ENCODE results near the gene DYSF.

DYSF gene

DNA sequence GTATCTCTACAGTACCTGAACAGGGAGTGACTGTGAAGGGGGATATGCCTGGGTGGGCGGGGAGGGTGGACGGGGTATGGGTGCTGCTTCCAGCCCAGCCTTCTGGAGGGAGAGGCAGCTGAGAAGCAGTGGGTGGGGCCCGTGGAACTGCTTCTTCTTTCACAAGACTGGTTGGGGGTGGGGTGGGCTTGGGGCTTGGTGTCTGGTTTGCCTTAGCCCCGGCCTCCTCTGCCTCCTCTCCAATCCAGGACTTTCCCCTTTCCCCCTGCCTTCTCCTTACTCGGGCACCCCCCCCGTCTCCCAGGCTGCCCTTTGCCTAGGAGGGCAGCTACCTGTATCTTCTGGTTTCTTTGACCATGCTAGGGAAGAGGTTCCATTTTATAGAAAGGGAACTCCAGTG lies 233.4 kb downstream of the DYSF start:
- Histone ChIP-seq H3K9me2 (replicated peaks; ENCODE audit: control insufficient read depth, low read length) (no peaks in the 10 kb centered on the region), H3F3A (ENCODE audit: control insufficient read depth, insufficient read depth) (no peaks in the 10 kb centered on the region), H3K4me2 (ENCODE audit: low read length) (no peak overlapping the region), H3K4me3 (ENCODE audit: low read length) (no peak overlapping the region), H3K27ac (ENCODE audit: low read depth, low read length) (no peak overlapping the region), H4K20me1 (ENCODE audit: control insufficient read depth, insufficient read depth, low read depth, low read length) (no peaks in the 10 kb centered on the region), H3K36me3 (ENCODE audit: control insufficient read depth, low read length) (no peaks in the 10 kb centered on the region), H3K27me3 (ENCODE audit: control insufficient read depth, low read length) (no peaks in the 10 kb centered on the region), H3K4me1 (ENCODE audit: control insufficient read depth, low read length) (no peaks in the 10 kb centered on the region), H3K79me2 (ENCODE audit: control insufficient read depth, low read length) (no peaks in the 10 kb centered on the region), H3K9me3 (ENCODE audit: control insufficient read depth, insufficient read depth, low read length) (no peaks in the 10 kb centered on the region)
- TF ChIP-seq, protein P1, sequence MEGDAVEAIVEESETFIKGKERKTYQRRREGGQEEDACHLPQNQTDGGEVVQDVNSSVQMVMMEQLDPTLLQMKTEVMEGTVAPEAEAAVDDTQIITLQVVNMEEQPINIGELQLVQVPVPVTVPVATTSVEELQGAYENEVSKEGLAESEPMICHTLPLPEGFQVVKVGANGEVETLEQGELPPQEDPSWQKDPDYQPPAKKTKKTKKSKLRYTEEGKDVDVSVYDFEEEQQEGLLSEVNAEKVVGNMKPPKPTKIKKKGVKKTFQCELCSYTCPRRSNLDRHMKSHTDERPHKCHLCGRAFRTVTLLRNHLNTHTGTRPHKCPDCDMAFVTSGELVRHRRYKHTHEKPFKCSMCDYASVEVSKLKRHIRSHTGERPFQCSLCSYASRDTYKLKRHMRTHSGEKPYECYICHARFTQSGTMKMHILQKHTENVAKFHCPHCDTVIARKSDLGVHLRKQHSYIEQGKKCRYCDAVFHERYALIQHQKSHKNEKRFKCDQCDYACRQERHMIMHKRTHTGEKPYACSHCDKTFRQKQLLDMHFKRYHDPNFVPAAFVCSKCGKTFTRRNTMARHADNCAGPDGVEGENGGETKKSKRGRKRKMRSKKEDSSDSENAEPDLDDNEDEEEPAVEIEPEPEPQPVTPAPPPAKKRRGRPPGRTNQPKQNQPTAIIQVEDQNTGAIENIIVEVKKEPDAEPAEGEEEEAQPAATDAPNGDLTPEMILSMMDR (IDR thresholded peaks at IDR 0.05; ENCODE audit: low read depth, low read length, poor library complexity, severe bottlenecking), result no peak
- no peak for TF ChIP-seq EZH2phosphoT487 (IDR thresholded peaks at IDR 0.05; ENCODE audit: borderline replicate concordance, low read length)

DNA sequence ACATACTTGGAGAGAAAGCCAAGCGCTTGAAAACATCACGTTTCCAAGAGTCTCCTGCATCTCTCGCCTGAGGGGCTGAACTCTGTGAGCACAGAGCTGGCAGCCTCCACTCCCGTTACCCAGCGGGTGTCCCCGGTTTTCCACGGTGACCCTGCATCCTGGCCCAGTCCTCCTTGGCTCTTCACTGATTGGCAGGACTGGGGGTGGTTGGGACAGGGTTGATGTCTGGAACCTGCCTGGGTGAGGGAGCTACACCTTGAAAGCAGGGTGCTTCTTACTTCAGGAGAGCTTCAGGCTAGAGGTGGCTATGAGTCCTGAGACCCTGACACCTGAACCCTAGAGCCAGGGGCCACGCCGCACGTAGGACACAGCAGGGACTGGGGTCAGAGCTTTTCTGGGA lies 234.1 kb downstream of the DYSF start:
- H3K36me3 ChIP-seq (ENCODE audit: control insufficient read depth, low read length), result no peaks in the 10 kb centered on the region
- no peaks in the 10 kb centered on the region for H3K9me2 ChIP-seq (replicated peaks; ENCODE audit: control insufficient read depth, low read length)
- no peak overlapping the region for H3K27ac ChIP-seq (ENCODE audit: low read depth, low read length)
- TF ChIP-seq, protein P1 (IDR thresholded peaks at IDR 0.05; ENCODE audit: low read depth, low read length, poor library complexity, severe bottlenecking), result no peak
- TF ChIP-seq EZH2phosphoT487 (IDR thresholded peaks at IDR 0.05; ENCODE audit: borderline replicate concordance, low read length), result no peak
- no peaks in the 10 kb centered on the region for H4K20me1 ChIP-seq (ENCODE audit: control insufficient read depth, insufficient read depth, low read depth, low read length)
- no peak overlapping the region for H3K4me3 ChIP-seq (ENCODE audit: low read length)
- no peaks in the 10 kb centered on the region for H3F3A ChIP-seq (ENCODE audit: control insufficient read depth, insufficient read depth)
- H3K4me1 ChIP-seq (ENCODE audit: control insufficient read depth, low read length), result no peaks in the 10 kb centered on the region
- no peaks in the 10 kb centered on the region for H3K27me3 ChIP-seq (ENCODE audit: control insufficient read depth, low read length)
- H3K79me2 ChIP-seq (ENCODE audit: control insufficient read depth, low read length), result no peaks in the 10 kb centered on the region
- no peak overlapping the region for H3K4me2 ChIP-seq (ENCODE audit: low read length)
- H3K9me3 ChIP-seq (ENCODE audit: control insufficient read depth, insufficient read depth, low read length), result no peaks in the 10 kb centered on the region

DNA sequence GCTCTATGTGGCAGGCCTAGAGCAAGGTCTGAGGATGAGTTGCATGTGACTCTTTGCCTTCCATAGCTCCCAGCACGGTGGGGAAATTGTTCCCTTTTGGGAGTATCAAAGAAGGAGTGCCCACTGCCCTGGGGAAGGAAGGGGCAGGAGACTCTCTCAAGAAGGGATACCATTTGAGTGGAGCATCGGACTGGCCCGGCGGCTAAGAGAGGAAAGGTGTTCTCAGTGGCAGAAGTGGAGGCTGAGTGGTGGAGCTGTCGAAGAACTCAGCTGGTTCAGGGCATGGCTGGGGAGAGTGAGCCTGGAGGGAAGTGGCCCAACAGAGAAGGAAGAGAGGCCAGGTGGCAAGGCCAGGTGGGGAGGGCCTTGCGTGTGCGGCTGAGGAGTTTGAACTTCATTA lies 235.2 kb downstream of the DYSF start:
- Histone ChIP-seq H3K4me2 (ENCODE audit: low read length) (no peak overlapping the region), H4K20me1 (ENCODE audit: control insufficient read depth, insufficient read depth, low read depth, low read length) (no peaks in the 10 kb centered on the region), H3K4me3 (ENCODE audit: low read length) (no peak overlapping the region), H3K27me3 (ENCODE audit: control insufficient read depth, low read length) (no peaks in the 10 kb centered on the region), H3K4me1 (ENCODE audit: control insufficient read depth, low read length) (no peaks in the 10 kb centered on the region), H3K9me2 (replicated peaks; ENCODE audit: control insufficient read depth, low read length) (no peaks in the 10 kb centered on the region), H3K9me3 (ENCODE audit: control insufficient read depth, insufficient read depth, low read length) (no peaks in the 10 kb centered on the region), H3K79me2 (ENCODE audit: control insufficient read depth, low read length) (no peaks in the 10 kb centered on the region), H3F3A (ENCODE audit: control insufficient read depth, insufficient read depth) (no peaks in the 10 kb centered on the region), H3K27ac (ENCODE audit: low read depth, low read length) (no peak overlapping the region), H3K36me3 (ENCODE audit: control insufficient read depth, low read length) (no peaks in the 10 kb centered on the region)
- TF ChIP-seq EZH2phosphoT487 (IDR thresholded peaks at IDR 0.05; ENCODE audit: borderline replicate concordance, low read length), result no peak
- TF ChIP-seq, protein P1 (IDR thresholded peaks at IDR 0.05; ENCODE audit: low read depth, low read length, poor library complexity, severe bottlenecking), result no peak

DNA sequence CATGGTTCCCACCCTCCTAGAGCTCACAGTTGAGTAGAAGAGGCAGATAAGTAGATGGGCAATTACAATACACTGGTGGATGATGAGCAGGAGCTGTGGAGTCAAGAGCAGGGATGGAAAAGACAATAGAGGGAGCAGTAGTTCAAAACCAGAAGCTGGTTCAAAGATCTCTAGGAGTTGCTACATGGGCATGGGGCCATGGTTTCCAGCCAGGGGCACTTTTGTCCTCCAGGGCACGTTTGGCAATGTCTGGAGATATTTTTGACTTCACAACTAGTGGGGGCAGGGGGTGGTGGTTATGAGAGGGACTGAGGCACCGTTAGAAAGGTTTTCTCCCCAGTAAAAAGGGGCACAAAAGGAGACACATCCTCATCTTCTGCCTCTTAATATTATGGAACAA lies 236.0 kb downstream of the DYSF start:
- no peak overlapping the region for H3K4me2 ChIP-seq (ENCODE audit: low read length)
- H3K79me2 ChIP-seq (ENCODE audit: control insufficient read depth, low read length), result no peaks in the 10 kb centered on the region
- H3F3A ChIP-seq (ENCODE audit: control insufficient read depth, insufficient read depth), result no peaks in the 10 kb centered on the region
- no peak for TF ChIP-seq EZH2phosphoT487 (IDR thresholded peaks at IDR 0.05; ENCODE audit: borderline replicate concordance, low read length)
- TF ChIP-seq, protein P1 (IDR thresholded peaks at IDR 0.05; ENCODE audit: low read depth, low read length, poor library complexity, severe bottlenecking), result no peak
- no peaks in the 10 kb centered on the region for H3K27me3 ChIP-seq (ENCODE audit: control insufficient read depth, low read length)
- H3K9me2 ChIP-seq (replicated peaks; ENCODE audit: control insufficient read depth, low read length), result no peaks in the 10 kb centered on the region
- H3K4me3 ChIP-seq (ENCODE audit: low read length), result no peak overlapping the region
- H3K36me3 ChIP-seq (ENCODE audit: control insufficient read depth, low read length), result no peaks in the 10 kb centered on the region
- H3K27ac ChIP-seq (ENCODE audit: low read depth, low read length), result no peak overlapping the region
- no peaks in the 10 kb centered on the region for H3K4me1 ChIP-seq (ENCODE audit: control insufficient read depth, low read length)
- H3K9me3 ChIP-seq (ENCODE audit: control insufficient read depth, insufficient read depth, low read length), result no peaks in the 10 kb centered on the region
- H4K20me1 ChIP-seq (ENCODE audit: control insufficient read depth, insufficient read depth, low read depth, low read length), result no peaks in the 10 kb centered on the region
